ENCODE measurements around the gene CHAD.

CHAD gene

DNA sequence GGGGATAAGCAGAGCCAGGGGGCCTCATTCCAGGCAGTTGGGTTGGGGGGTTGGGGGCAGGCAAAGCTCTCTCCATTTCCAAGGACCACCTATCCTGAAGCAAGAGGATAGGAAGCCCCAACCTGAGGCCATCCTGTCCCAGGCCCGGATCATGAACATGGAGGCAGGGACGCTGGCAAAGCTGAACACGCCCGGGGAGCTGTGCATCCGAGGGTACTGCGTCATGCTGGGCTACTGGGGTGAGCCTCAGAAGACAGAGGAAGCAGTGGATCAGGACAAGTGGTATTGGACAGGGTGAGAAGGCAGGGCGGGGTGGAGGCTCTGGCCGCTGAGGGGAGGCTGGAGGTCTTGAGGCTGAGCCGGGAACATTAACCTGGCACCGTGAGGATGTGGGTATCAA, 3.6 kb upstream of the CHAD start:
- DNase-seq = no peak

GRCh38 chr17:50471009-50471905, 2.6 kb upstream of the CHAD start:
- DNase-seq = no peak

DNA sequence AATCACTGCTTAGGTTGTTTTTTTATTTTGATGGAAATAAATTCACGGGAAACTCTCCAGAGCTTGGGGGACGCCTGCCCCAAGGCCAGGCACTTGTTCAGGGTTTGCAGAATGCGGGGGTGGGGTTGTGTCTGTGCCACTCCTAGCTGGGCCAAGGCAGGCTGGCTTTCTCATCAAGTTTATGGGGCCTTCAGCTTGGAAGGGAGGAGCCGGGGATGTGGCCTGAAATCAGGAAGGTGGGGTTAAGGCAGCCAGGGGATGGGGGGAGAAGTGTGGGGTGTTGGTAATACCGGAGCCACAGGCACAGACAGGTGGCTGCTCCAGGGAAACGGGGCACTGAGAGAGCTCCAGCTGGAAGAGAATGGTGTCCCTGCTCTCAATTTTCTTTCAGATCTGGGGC, 1.7 kb upstream of the CHAD start:
- DNase-seq = no peak

DNA sequence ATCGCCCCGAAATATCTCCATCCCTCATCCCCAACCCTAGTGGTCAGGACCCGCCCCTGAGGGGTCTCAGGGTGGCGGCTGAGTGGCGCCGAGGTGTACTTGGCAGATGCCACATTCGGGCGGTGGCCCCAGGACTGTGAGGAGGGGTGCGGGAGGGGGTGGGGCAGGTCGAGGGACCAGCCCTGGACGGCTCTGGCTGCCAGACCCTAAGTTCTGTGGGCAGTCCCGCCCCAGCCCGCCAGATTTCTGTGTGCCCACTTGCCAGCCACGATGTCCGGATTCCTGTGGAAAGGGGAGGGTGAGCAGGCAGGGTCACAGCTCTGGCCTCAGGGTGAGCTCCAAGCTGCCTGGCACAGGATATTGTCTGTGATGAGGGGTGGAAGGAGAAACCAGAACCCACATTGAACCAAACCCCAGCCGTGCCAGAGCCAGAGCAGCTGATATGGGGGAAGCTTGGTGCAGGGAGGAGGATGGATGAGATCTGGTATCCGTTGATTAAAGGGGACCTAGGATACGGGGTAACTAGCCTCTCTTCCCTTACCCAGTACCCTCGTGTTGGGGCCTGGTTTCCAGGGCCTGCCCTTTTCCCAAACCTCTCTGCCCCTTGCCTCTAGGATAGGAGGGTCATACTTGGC, 1.1 kb upstream of the CHAD start:
- no peak for DNase-seq

DNA sequence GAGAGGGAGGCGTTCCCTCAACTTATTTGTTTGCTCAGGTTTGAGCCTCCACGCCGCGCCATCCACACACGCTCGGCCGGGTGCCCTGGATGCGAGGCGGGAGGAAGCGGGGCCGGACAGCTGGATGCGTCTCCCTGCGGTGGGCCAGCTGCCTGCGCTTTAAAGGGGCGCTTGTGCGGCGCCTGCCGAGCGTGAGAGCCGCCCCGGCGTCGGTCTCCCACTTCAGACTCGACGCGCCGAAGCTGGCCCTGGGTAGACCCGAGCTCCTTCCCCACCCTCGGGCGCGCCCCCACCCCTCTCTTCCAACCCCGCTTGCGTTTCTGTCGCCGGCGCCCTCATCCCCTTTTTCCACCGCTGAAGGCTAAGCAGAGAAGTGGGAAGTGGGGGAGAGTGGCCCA, 527 bp upstream of the CHAD start:
- no peak for DNase-seq

GRCh38 chr17:50467855-50468303, 801 bp downstream of the CHAD start:
- no peak for DNase-seq

- DNase-seq = no peak
Measured at GRCh38 chr17:50467114-50467854, 1.4 kb downstream of the CHAD start.

DNA sequence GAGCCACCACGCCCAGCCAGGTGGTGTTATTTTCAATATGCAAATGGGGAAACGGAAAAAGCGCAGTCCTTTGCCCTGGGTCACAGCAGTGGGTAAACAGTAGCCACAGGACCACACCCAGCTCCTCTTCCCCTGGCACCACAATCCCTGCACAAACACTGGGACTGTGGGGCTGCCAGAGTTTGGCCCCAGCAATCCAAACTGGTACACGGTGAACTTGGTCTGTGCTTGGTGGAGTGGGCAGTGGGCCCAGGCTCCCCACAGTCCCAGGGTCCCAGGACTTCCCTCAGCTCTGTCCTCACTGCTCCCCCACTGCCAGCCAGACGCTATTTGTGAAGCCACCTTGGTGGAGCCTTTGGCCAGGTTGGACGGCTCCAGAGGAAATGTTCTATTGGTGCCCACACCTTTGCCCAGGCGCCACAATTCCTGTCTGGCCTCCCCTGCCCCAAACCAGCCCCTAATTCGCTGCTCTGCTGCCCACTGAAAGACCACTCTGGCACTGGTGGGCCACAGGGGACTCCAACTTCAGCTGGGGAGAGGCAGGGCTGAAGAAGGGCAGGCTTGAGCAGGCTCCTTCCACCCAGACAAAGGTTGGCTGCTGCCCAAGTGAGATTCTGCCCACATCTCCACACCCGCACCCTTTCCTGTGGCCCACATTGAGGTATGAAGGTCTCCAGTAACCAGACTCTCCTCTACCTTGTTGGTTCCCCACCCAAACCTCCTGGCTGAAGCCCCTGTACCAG, 2.1 kb downstream of the CHAD start:
- no peak for DNase-seq

DNA sequence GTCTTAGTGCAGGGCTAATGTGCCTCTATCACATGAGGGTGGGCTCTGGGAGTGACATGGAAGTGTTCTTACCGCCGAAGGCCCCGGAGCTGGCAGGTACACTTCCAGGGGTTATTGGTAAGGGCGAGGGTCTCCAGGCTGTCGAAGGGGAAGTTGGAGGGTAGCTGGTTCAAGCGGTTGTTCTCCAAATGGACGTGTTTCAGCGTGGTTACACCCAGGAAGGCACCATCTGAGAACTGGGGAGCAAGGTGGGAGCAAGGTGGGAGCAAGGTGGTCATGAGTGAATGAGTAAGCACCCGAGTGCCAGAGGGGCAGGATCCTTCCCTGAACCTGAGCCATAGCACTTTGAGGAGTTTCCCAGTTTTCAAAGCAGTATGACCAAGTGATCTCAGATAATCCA, 3.0 kb downstream of the CHAD start:
- DNase-seq = no peak

- no peak for DNase-seq
Measured at GRCh38 chr17:50465171-50465570, 3.5 kb downstream of the CHAD start.

- no peak for DNase-seq
Measured at GRCh38 chr17:50464736-50465135, 3.9 kb downstream of the CHAD start.

DNA sequence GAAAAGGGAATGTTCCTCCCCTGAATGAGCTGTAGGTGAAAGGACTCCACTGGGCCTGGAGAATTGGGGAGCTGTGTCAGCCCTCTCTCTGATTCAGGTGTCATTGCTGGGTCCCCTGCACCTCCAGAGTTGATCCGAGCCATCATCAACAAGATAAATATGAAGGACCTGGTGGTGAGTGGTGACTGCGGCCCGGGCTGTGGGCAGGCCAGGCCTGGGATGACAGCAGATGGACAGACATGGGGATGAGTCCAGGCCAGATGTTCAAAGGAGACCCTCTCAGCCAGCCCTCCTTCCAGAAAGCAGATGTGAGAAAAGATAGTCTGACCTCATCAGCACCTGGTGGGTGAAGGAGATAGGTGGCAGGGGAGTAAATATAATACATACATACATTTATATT, 4.6 kb downstream of the CHAD start:
- DNase-seq = no peak

- DNase-seq = no peak
Measured at GRCh38 chr17:50462446-50462845, 6.2 kb downstream of the CHAD start.

DNA sequence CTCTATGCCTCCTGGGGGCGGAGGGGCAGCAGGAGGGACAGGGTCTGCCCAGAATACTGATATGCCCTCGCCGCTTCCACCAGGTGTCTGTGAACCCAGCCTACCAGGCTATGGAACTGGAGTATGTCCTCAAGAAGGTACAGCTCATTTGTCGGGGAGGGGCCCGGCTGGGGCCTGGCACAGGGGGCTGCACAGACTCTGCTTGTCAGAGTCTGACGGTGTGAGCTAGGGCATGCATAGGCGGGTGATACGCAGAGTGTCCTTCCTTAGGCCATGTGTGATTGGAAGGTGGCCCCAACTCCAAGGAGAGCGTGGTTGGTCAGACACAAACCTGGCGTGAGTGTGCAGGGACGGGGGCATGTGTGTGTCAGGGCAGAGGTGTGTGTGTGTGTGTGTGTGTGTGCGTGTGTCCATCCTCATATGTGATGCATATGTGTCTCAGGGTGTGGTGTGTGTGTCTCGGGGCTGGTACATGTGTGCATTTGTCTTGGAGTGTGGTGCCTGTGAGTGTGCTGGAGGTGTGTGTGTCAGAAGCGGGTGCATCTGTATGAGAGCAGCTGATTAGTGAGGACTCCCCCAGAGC, 7.0 kb downstream of the CHAD start:
- no peak for DNase-seq

DNA sequence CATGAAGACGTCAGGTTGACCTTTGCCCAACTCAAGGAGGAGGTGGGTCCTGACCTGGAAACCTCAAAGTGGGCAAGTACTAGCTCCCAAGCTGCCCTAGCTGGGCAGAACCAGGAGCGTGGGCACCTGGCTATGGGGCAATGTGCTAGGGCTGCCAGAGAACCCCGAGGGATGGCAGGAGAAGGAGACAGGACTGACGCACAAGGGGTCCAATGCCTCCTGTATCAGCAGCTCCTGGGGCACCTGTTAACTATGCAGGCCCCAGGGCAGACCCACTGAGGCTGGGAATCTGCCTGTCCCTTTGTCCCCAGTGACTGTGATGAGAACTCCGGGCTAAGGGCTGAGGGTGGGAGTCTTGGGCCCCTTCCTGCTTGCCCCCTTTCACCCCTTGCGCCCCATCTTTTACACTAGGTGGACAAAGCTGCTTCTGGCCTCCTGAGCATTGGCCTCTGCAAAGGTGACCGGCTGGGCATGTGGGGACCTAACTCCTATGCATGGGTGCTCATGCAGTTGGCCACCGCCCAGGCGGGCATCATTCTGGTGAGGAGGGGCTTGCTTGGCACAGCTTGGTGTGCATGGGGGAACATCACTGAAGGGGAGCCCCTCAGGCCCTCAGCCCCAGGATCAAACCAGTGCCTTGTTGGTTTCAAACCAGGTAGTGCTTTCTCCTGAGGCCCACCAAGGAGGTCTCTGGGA, 7.7 kb downstream of the CHAD start:
- no peak for DNase-seq

GRCh38 chr17:50459756-50460155, 8.9 kb downstream of the CHAD start:
- no peak for DNase-seq

DNA sequence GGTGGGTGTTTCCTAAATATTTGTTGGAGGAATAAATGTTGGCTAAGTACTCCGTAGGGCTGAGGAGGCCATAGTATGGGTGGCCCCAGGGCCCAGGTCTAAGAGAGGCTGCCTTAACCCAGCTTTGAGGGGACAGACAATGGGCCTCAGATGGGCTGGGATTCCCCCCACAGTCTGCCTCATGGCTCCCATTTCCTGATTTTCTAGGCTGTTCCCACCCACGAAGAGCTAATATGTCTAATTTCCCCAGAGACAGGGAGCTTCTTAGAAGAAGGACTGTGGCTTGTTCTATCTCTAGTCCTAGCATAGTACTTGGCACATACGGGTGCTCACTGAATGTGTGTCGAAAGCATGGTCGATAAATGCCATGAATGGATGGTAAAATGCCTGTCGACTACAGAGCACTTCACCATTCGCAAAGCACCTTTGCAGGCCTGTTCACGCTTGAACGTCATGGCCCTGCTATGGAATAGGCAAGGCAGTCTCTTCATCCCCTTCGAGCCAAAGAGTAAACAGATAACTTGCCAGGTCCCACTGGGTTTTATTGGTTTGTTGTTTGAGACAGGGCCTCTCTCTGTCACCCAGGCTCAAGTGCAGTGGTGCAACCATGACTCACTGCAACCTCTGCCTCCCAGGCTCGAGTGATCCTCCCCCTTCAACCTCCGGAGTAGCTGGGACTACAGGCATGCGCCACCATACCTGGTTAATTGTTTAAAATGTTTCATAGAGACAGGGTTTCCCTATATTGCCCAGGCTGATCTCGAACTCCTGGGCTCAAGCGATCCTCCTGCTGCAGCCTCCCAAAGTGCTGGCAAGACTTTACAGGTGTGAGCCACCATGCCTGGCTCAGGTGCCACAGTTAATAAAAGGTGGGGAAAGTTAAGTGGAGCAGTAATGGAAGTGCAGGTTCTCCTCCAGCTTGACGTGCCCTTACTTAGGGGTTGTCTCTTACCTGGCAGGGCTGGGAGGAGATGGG, 9.7 kb downstream of the CHAD start:
- no peak for DNase-seq

- no peak for DNase-seq
Measured at GRCh38 chr17:50458270-50458669, 10.4 kb downstream of the CHAD start.

DNA sequence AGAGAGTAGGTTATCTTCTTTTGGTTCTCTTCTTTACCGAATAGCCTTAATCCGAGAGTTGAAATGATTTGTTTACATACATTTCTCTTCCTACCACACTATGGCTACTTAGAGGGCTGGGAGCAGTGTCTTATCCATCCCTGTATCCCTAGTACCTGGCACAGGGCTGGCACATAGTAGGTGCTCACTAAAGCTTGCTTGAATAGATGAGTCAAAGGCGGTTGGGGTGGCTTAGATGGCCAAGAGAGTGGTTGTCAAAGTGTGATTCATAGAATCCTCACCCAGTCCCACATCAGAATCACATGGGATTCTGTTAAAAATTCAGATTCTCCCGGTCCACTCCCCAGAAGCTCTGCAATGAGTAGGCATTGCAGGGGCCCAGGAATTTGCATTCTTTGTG, 11.1 kb downstream of the CHAD start:
- DNase-seq = no peak

DNA sequence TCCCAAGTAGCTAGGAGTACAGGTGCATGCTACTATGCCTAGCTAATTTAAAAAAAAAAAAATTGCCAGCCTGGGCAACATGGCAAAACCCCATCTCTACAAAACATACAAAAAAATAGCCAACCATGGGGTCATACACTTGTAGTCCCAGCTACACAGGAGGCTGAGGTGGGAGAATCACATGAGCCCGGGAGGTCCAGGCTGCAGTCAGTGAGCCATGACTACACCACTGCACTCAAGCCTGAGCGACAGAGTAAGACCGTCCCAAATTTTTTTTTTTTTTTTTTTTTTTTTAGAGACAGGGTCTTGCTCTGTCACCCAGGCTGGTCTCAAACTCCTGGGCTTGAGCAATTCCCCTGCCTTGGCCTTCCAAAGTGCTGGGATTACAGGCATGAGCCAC, 14.8 kb downstream of the CHAD start:
- DNase-seq = no peak
